Measurements from ENCODE around the gene LEPROT.

GRCh38 chr1:65422241-65423203 is 2.1 kb downstream of the LEPROT start:
- TF ChIP-seq CEBPB (IDR thresholded peaks at IDR 0.05; ENCODE audit: borderline replicate concordance in 1 of 2, low read depth in 2 of 2, low read length in 2 of 2) (no peak), CTCF (IDR thresholded peaks at IDR 0.05 in 2 of 3, conservative IDR thresholded peaks at IDR 0.05 in 1 of 3; ENCODE audit: control insufficient read depth in 2 of 3, extremely low read depth in 1 of 3, insufficient read depth in 1 of 3, low read depth in 3 of 3, low read length in 3 of 3) (no peak), PML (IDR thresholded peaks at IDR 0.05; ENCODE audit: low read length) (no peak), TAF1 (IDR thresholded peaks at IDR 0.05; ENCODE audit: borderline replicate concordance, low read depth, low read length) (no peak), MAX (IDR thresholded peaks at IDR 0.05; ENCODE audit: low read depth, low read length) (no peak), BCL11A (IDR thresholded peaks at IDR 0.05; ENCODE audit: low read depth, low read length) (no peak), RAD21 (IDR thresholded peaks at IDR 0.05; ENCODE audit: insufficient read depth, low read depth, low read length) (no peak), IKZF2 (IDR thresholded peaks at IDR 0.05) (no peak), ESRRA (IDR thresholded peaks at IDR 0.05; ENCODE audit: low read length) (no peak), CUX1 (IDR thresholded peaks at IDR 0.05; ENCODE audit: insufficient replicate concordance, low read depth, low read length) (no peak), FOXK2 (IDR thresholded peaks at IDR 0.05) (no peak), NFIC (IDR thresholded peaks at IDR 0.05; ENCODE audit: low read depth, low read length) (no peak), BCL3 (IDR thresholded peaks at IDR 0.05; ENCODE audit: borderline replicate concordance, insufficient read depth, low read depth, low read length, poor library complexity, severe bottlenecking) (no peak)
